HepG2 (cell line): ENCODE results near the gene TCERG1L. TPM values are rescaled to one million over a fixed set of nuclear protein-coding genes. Genes with fewer than 3 reads are reported as not detected.

ENCODE experiments used
- ATAC-seq: fragments of 200-7000 bp; cut with Tn5 transposase; 3 replicates; pipeline ENCODE4 v1.9.1; 2020; ENCODE audit warnings: mild to moderate bottlenecking, moderate library complexity
- BruUV-seq: library from RNA; stranded (reverse); fragments of 400-500 nt; replicated peaks from 2 replicates; lab custom pipeline; 2021; lab: Mats Ljungman, UMichigan
- CTCF ChIA-PET: fragments of 300-600 bp; formaldehyde crosslinking; extraction: SDS; loops from one replicate; lab custom pipeline; 2021; ENCODE audit warnings: low total read pairs, inconsistent platforms, low intra/inter-chr PET ratio; lab: Yijun Ruan, JAX
- POLR2A ChIA-PET: fragments of 350-600 bp; sonication (Branson Sonifier 250); formaldehyde crosslinking; loops from one replicate; lab custom pipeline; 2020; ENCODE audit warnings: antibody characterized with exemption, inconsistent platforms; lab: Yijun Ruan, JAX
- DNase-seq: peaks from one replicate; pipeline ENCODE4 v3.0.0-alpha.2; 2015; ENCODE audit warnings: low spot score
- FAIRE-seq: peaks from 3 replicates; lab custom pipeline; 2011; peaks lifted over from hg19 to GRCh38; lab: Jason Lieb, UNC
- H2AFZ ChIP-seq: one replicate; pipeline ENCODE4 v1.6.1; 2011; ENCODE audit warnings: low read length, inconsistent platforms
- H3K27ac ChIP-seq: fragments of 300-600 bp; 3 replicates; pipeline ENCODE4 v1.8.0; 2011; ENCODE audit warnings: mixed run types, mild to moderate bottlenecking, mixed read lengths, low read length, inconsistent platforms; ENCODE audit not compliant: insufficient read depth; ENCODE audit errors: extremely low read length
- H3K27me3 ChIP-seq, 2 experiments: fragments of 200-600 bp in 1 of 2; 2 replicates in 1 of 2; 3 replicates in 1 of 2; pipeline versions ENCODE4 v1.6.0 to v1.8.0; 2011; ENCODE audit warnings: low read length in 2 of 2, mild to moderate bottlenecking in 2 of 2, moderate library complexity in 2 of 2, inconsistent platforms in 1 of 2; ENCODE audit not compliant: insufficient read depth in 2 of 2, control insufficient read depth in 1 of 2
- H3K36me3 ChIP-seq, 2 experiments: fragments of 200-600 bp in 1 of 2; replicated peaks in 1 of 2; 2 replicates in 1 of 2; 3 replicates in 1 of 2; pipeline versions ENCODE4 v1.5.1 to v1.8.0; 2011; ENCODE audit warnings: low read length in 2 of 2, inconsistent platforms in 1 of 2; ENCODE audit not compliant: insufficient read depth in 2 of 2, control insufficient read depth in 1 of 2
- H3K4me1 ChIP-seq: 2 replicates; pipeline ENCODE4 v1.5.1; 2012; ENCODE audit warnings: low read length, inconsistent platforms; ENCODE audit not compliant: insufficient read depth
- H3K4me2 ChIP-seq: 2 replicates; pipeline ENCODE4 v1.6.0; 2011; ENCODE audit warnings: low read depth, low read length, inconsistent platforms
- H3K4me3 ChIP-seq, 3 experiments: fragments of 200-600 bp in 1 of 3; sonication (generic), shearing (Covaris generic) in 1 of 3; replicated peaks in 1 of 3; 2 replicates each; pipeline ENCODE4 v1.5.1; 2011 to 2016; ENCODE audit warnings: low read length in 3 of 3, inconsistent platforms in 2 of 3, low read depth in 2 of 3, mild to moderate bottlenecking in 2 of 3, control low read depth in 1 of 3, mixed read lengths in 1 of 3; ENCODE audit not compliant: insufficient read depth in 1 of 3
- H3K79me2 ChIP-seq: one replicate; pipeline ENCODE4 v1.6.1; 2011; ENCODE audit warnings: low read length, inconsistent platforms; ENCODE audit not compliant: insufficient read depth
- H3K9ac ChIP-seq: 2 replicates; pipeline ENCODE4 v1.6.0; 2011; ENCODE audit warnings: mild to moderate bottlenecking, low read depth, low read length, inconsistent platforms; ENCODE audit not compliant: insufficient read depth
- H3K9me3 ChIP-seq: 2 replicates; pipeline ENCODE4 v1.5.1; 2012; ENCODE audit warnings: mild to moderate bottlenecking, low read length
- H4K20me1 ChIP-seq: 2 replicates; pipeline ENCODE4 v1.6.0; 2011; ENCODE audit warnings: inconsistent platforms, mild to moderate bottlenecking, low read length, moderate library complexity; ENCODE audit not compliant: insufficient read depth
- ERF ChIP-seq: IDR thresholded peaks from 2 replicates; pipeline ENCODE4 v1.6.1; 2018; ENCODE audit warnings: missing biosample characterization, missing genetic modification reagents
- KDM3A ChIP-seq: IDR thresholded peaks from 2 replicates; pipeline ENCODE4 v1.6.1; 2018; ENCODE audit warnings: low read depth, missing compliant biosample characterization
- MYPOP ChIP-seq: sonication (generic); formaldehyde crosslinking; IDR thresholded peaks from 2 replicates; pipeline ENCODE4 v1.8.1; 2023; ENCODE audit warnings: mild to moderate bottlenecking, moderate library complexity, missing genetic modification reagents
- NR1H2 ChIP-seq: sonication (generic); formaldehyde crosslinking; IDR thresholded peaks from 2 replicates; pipeline ENCODE4 v1.8.1; 2022; ENCODE audit warnings: low read depth, missing genetic modification reagents, borderline replicate concordance
- PTBP1 ChIP-seq: fragments of 200-400 bp; formaldehyde crosslinking; IDR thresholded peaks from 2 replicates; pipeline ENCODE4 v1.6.1; 2018; ENCODE audit warnings: low read length, low read depth; ENCODE audit not compliant: poor library complexity, severe bottlenecking
- RXRA ChIP-seq: sonication (generic); formaldehyde crosslinking; IDR thresholded peaks from 2 replicates; pipeline ENCODE4 v1.5.1; 2020; ENCODE audit warnings: missing genetic modification reagents
- TRAFD1 ChIP-seq: sonication (generic); formaldehyde crosslinking; IDR thresholded peaks from 2 replicates; pipeline ENCODE4 v1.5.1; 2020; ENCODE audit warnings: missing genetic modification reagents, mild to moderate bottlenecking, borderline replicate concordance
- ZNF343 ChIP-seq: sonication (generic); formaldehyde crosslinking; IDR thresholded peaks from 2 replicates; pipeline ENCODE4 v1.4.0; 2020; ENCODE audit warnings: mild to moderate bottlenecking, missing genetic modification reagents
- ZNF441 ChIP-seq: sonication (generic); formaldehyde crosslinking; IDR thresholded peaks from 2 replicates; pipeline ENCODE4 v1.7.0; 2021; ENCODE audit warnings: missing genetic modification reagents, borderline replicate concordance
- ZNF710 ChIP-seq: sonication (generic); formaldehyde crosslinking; IDR thresholded peaks from 2 replicates; pipeline ENCODE4 v1.5.0; 2020; ENCODE audit warnings: mild to moderate bottlenecking, missing genetic modification reagents, borderline replicate concordance
- ZNF879 ChIP-seq: sonication (generic); formaldehyde crosslinking; IDR thresholded peaks from 2 replicates; pipeline ENCODE4 v1.8.1; 2023; ENCODE audit warnings: missing genetic modification reagents
- WGBS: methylation state at CpG from one replicate; pipeline ENCODE4 v1.1.6; 2017; ENCODE audit warnings: low lambda C conversion rate; 5-methylcytosine and 5-hydroxymethylcytosine counted together
- in situ Hi-C: cut with HindIII; loops from 2 replicates; pipeline ENCODE4 v1.10.0; 2017; ENCODE audit warnings: low pct_unique_long_range_greater_than_20kb; ENCODE audit not compliant: extremely low pct_ligation_motif_present
- intact Hi-C: fragments of 100-400 bp; cut with micrococcal nuclease; formaldehyde crosslinking; loops from one replicate; pipeline ENCODE4 v1.10.0; 2022; ENCODE audit not compliant: unreplicated experiment
- polyA plus RNA-seq, 8 experiments: library from polyadenylated mRNA; depleted of rRNA in 3 of 8; stranded (reverse) in 7 of 8; unstranded in 1 of 8; fragments of >200 nt; fragmentation: Illumina TruSeq in 4 of 8; extraction: Trizol in 4 of 8; gene quantifications; 2 replicates each; pipeline versions ENCODE4 v1.2.1 to v1.2.3, GENCODE V29; 2011 to 2016; ENCODE audit warnings: low read depth in 4 of 8, missing spikeins in 1 of 8, mixed read lengths in 1 of 8; ENCODE audit not compliant: insufficient read depth in 1 of 8
- total RNA-seq, 5 experiments: library from RNA; depleted of rRNA; stranded (reverse); fragments of >200 nt; fragmentation: Illumina TruSeq; extraction: Trizol; gene quantifications; 2 replicates each; pipeline ENCODE4 v1.2.3, GENCODE V29; 2016; ENCODE audit warnings: low read depth in 1 of 5

The TCERG1L gene
- total and polyA plus RNA-seq, 2 of the 13 experiments (the other 11 are each of a cell fraction or from before 2014, with no cell fraction given), result not detected

- no peaks in the 10 kb centered on the region for H3K9me3 ChIP-seq
- TF ChIP-seq MYPOP (CRISPR knock-in tag), result no peak
- TF ChIP-seq PTBP1, result no peak
- ChIA-PET POLR2A (no interaction called here), CTCF (no interaction called here)
- no peaks in the 10 kb centered on the region for H4K20me1 ChIP-seq
- DNase-seq, result no peak
- in situ Hi-C loops (loop anchor here (10.0 kb wide), 1 partner anchor 625 kb away; no protein-coding TSS in a partner anchor), intact Hi-C loops (no loop called here)
- H3K4me1 ChIP-seq, result no peaks in the 10 kb centered on the region
- H3K27ac ChIP-seq, result no peak overlapping the region
- no peak overlapping the region for H3K4me2 ChIP-seq
- no TSS peak for BruUV-seq
- no peaks in the 10 kb centered on the region for H3K79me2 ChIP-seq
- peaks cover 7 to 33% of the 10 kb centered on the region in 2 experiments; a peak in 4 of 5 replicates for H3K27me3 ChIP-seq
- H3K4me3 ChIP-seq, result no peak overlapping the region
- no peak overlapping the region for H2AFZ ChIP-seq
- FAIRE-seq, result no peak
- 25% methylated on average over 15 of the region's 16 CpGs for WGBS
- no peak for ATAC-seq
- H3K9ac ChIP-seq, result no peak overlapping the region
- H3K36me3 ChIP-seq, result no peaks in the 10 kb centered on the region
Observed at GRCh38 chr10:131249238-131249954, 62.1 kb downstream of the TCERG1L start.

- intact Hi-C loops (no loop called here), in situ Hi-C loops (loop anchor here (10.0 kb wide), 1 partner anchor 626 kb away; no protein-coding TSS in a partner anchor)
- Histone ChIP-seq H3K79me2 (no peaks in the 10 kb centered on the region), H3K9ac (no peak overlapping the region), H3K4me3 (no peak overlapping the region), H3K9me3 (no peaks in the 10 kb centered on the region), H3K36me3 (no peaks in the 10 kb centered on the region), H3K27me3 (peaks cover 7 to 28% of the 10 kb centered on the region in 2 experiments; a peak in 3 of 5 replicates), H4K20me1 (no peaks in the 10 kb centered on the region), H3K27ac (no peak overlapping the region), H3K4me1 (no peaks in the 10 kb centered on the region), H3K4me2 (no peak overlapping the region), H2AFZ (no peak overlapping the region)
- TF ChIP-seq ZNF343 (CRISPR knock-in tag) (no peak), TRAFD1 (CRISPR knock-in tag) (no peak), ERF (CRISPR knock-in tag) (no peak), KDM3A (CRISPR knock-in tag) (no peak), ZNF710 (no peak), RXRA (CRISPR knock-in tag) (no peak), ZNF441 (CRISPR knock-in tag) (no peak), NR1H2 (no peak), ZNF879 (CRISPR knock-in tag) (no peak)
- POLR2A ChIA-PET, result no interaction called here
- no peak for ATAC-seq
- BruUV-seq, result no TSS peak
- CTCF ChIA-PET, result no interaction called here
- no peak for FAIRE-seq
- 22% methylated on average over 15 of the region's 20 CpGs for WGBS
- DNase-seq, result no peak
Observed at GRCh38 chr10:131248376-131249165, 63.0 kb downstream of the TCERG1L start.
